GM12878 (cell line): Measurements from ENCODE around the gene NELL1. TPM values are rescaled to one million over a fixed set of nuclear protein-coding genes. Genes with fewer than 3 reads are reported as not detected.

Experiments
- ATAC-seq: fragments of 200-7000 bp; cut with Tn5 transposase; 3 replicates; pipeline ENCODE4 v1.9.1; 2020; ENCODE audit warnings: mild to moderate bottlenecking, moderate library complexity
- BruUV-seq: library from RNA; stranded (reverse); fragments of 400-500 nt; replicated peaks from 2 replicates; lab custom pipeline; 2021; lab: Mats Ljungman, UMichigan
- CTCF ChIA-PET: fragments of 300-600 bp; sonication (Branson Sonifier 250); formaldehyde crosslinking; extraction: SDS; loops from one replicate; lab custom pipeline; 2021; ENCODE audit warnings: inconsistent platforms; lab: Yijun Ruan, JAX
- POLR2A ChIA-PET: fragments of 350-600 bp; formaldehyde crosslinking; extraction: SDS; loops from one replicate; lab custom pipeline; 2021; ENCODE audit warnings: inconsistent platforms; lab: Charles Lee
- RAD21 ChIA-PET: fragments of 300-600 bp; sonication (Branson Sonifier 250); formaldehyde crosslinking; loops from one replicate; lab custom pipeline; 2023; ENCODE audit warnings: antibody characterized with exemption; ENCODE audit not compliant: unreplicated experiment; lab: Charles Lee
- SMC1A ChIA-PET: fragments of 300-600 bp; sonication (Branson Sonifier 250); formaldehyde crosslinking; loops from one replicate; lab custom pipeline; 2023; ENCODE audit not compliant: unreplicated experiment, uncharacterized antibody; lab: Charles Lee
- DNase-seq: peaks from one replicate; pipeline ENCODE4 v3.0.0-alpha.2; 2011; ENCODE audit warnings: low read depth, low spot score
- FAIRE-seq: peaks from 3 replicates; lab custom pipeline; 2011; peaks lifted over from hg19 to GRCh38; lab: Jason Lieb, UNC
- H2AFZ ChIP-seq: 2 replicates; pipeline ENCODE4 v1.6.0; 2011; ENCODE audit warnings: low read depth, low read length, control low read depth; ENCODE audit not compliant: control insufficient read depth
- H3K27ac ChIP-seq: 2 replicates; pipeline ENCODE4 v1.5.1; 2011; ENCODE audit warnings: control low read depth; ENCODE audit not compliant: control insufficient read depth, insufficient read depth
- H3K27me3 ChIP-seq, 2 experiments: replicated peaks in 1 of 2; 2 replicates each; pipeline versions ENCODE4 v1.6.0 to v1.6.1; 2011; ENCODE audit warnings: low read length in 1 of 2; ENCODE audit not compliant: control insufficient read depth in 2 of 2, insufficient read depth in 2 of 2
- H3K36me3 ChIP-seq, 2 experiments: 2 replicates each; pipeline ENCODE4 v1.5.1; 2011; ENCODE audit warnings: low read length in 1 of 2; ENCODE audit not compliant: control insufficient read depth in 2 of 2, insufficient read depth in 2 of 2
- H3K4me1 ChIP-seq: 2 replicates; pipeline ENCODE4 v1.6.1; 2011; ENCODE audit warnings: mild to moderate bottlenecking, low read length, moderate library complexity, mixed read lengths; ENCODE audit not compliant: control insufficient read depth, insufficient read depth
- H3K4me2 ChIP-seq: 2 replicates; pipeline ENCODE4 v1.6.0; 2011; ENCODE audit warnings: control low read depth; ENCODE audit not compliant: control insufficient read depth, insufficient read depth
- H3K4me3 ChIP-seq: fragments of 200-600 bp; sonication (generic); 2 replicates; pipeline ENCODE4 v1.5.1; 2016
- H3K79me2 ChIP-seq: 2 replicates; pipeline ENCODE4 v1.6.0; 2011; ENCODE audit warnings: low read length; ENCODE audit not compliant: control insufficient read depth, insufficient read depth
- H3K9ac ChIP-seq: 2 replicates; pipeline ENCODE4 v1.8.0; 2011; ENCODE audit warnings: low read length, control low read depth, mixed read lengths; ENCODE audit not compliant: control insufficient read depth, insufficient read depth
- H3K9me3 ChIP-seq: replicated peaks from 3 replicates; pipeline ENCODE4 v1.5.1; 2011; ENCODE audit warnings: mild to moderate bottlenecking, low read length; ENCODE audit not compliant: control insufficient read depth, insufficient read depth
- H4K20me1 ChIP-seq: 2 replicates; pipeline ENCODE4 v1.6.0; 2011; ENCODE audit not compliant: control insufficient read depth, insufficient read depth
- ATF2 ChIP-seq: IDR thresholded peaks from 2 replicates; pipeline ENCODE4 v1.6.1; 2012; ENCODE audit warnings: low read length, inconsistent platforms
- ATF3 ChIP-seq: IDR thresholded peaks from 2 replicates; pipeline ENCODE4 v1.6.1; 2011; ENCODE audit warnings: low read depth, mild to moderate bottlenecking, low read length, moderate library complexity, borderline replicate concordance; ENCODE audit errors: extremely low read depth
- BCL11A ChIP-seq: IDR thresholded peaks from 2 replicates; pipeline ENCODE4 v1.6.1; 2011; ENCODE audit warnings: low read depth, low read length
- ELK1 ChIP-seq: IDR thresholded peaks from 2 replicates; pipeline ENCODE4 v1.6.1; 2012; ENCODE audit warnings: low read depth, low read length, improper control_type of control experiment
- HCFC1 ChIP-seq: fragments of 150-350 bp; IDR thresholded peaks from 2 replicates; pipeline ENCODE4 v1.6.1; 2014; ENCODE audit warnings: low read length
- IRF4 ChIP-seq: IDR thresholded peaks from 2 replicates; pipeline ENCODE4 v1.6.1; 2011; ENCODE audit warnings: low read depth, low read length
- NR2C1 ChIP-seq: fragments of 450-650 bp; IDR thresholded peaks from 2 replicates; pipeline ENCODE4 v1.6.1; 2017; ENCODE audit warnings: antibody characterized with exemption, mild to moderate bottlenecking, moderate library complexity
- NRF1 ChIP-seq: conservative IDR thresholded peaks from 2 replicates; pipeline ENCODE4 v1.6.1; 2011; ENCODE audit warnings: mild to moderate bottlenecking, low read depth, low read length, improper control_type of control experiment
- PML ChIP-seq: IDR thresholded peaks from 2 replicates; pipeline ENCODE4 v1.6.1; 2012; ENCODE audit warnings: low read length, inconsistent platforms
- POLR2AphosphoS2 ChIP-seq: IDR thresholded peaks from 2 replicates; pipeline ENCODE4 v1.6.1; 2011; ENCODE audit warnings: low read depth, mild to moderate bottlenecking, low read length, improper control_type of control experiment, moderate library complexity
- WGBS: methylation state at CpG from one replicate; pipeline ENCODE4 v1.1.6; 2016; ENCODE audit warnings: low lambda C conversion rate; ENCODE audit not compliant: insufficient replicate concordance, insufficient coverage; ENCODE audit errors: missing lambda C conversion rate; 5-methylcytosine and 5-hydroxymethylcytosine counted together
- in situ Hi-C: fragments of 300-500 bp; cut with MboI; formaldehyde crosslinking; loops from 9 replicates; pipeline ENCODE4 v1.14.3; 2018; ENCODE audit warnings: mixed read lengths
- intact Hi-C: fragments of 100-400 bp; cut with micrococcal nuclease; formaldehyde crosslinking; loops from one replicate; pipeline ENCODE4 v1.14.2; 2022; ENCODE audit not compliant: unreplicated experiment
- polyA plus RNA-seq, 11 experiments: library from polyadenylated mRNA; depleted of rRNA in 4 of 11; unstranded in 6 of 11; stranded (reverse) in 5 of 11; fragments of >200 nt; fragmentation: Nextera tagmentation in 4 of 11; fragmentation: Illumina TruSeq in 1 of 11; extraction: Ambion mirVana in 4 of 11; extraction: Trizol in 1 of 11; gene quantifications; 1 replicate in 1 of 11; 2 replicates in 10 of 11; pipeline versions ENCODE4 v1.2.1 to v1.2.3, GENCODE V29; 2011 to 2016; ENCODE audit warnings: inconsistent platforms in 2 of 11, missing spikeins in 2 of 11, low read depth in 1 of 11
- total RNA-seq, 4 experiments: library from RNA; depleted of rRNA in 3 of 4; stranded (reverse); fragments of >200 nt in 3 of 4; fragmentation: Illumina TruSeq in 1 of 4; extraction: Trizol in 1 of 4; gene quantifications; 2 replicates each; pipeline versions ENCODE4 v1.2.1 to v1.2.3, GENCODE V29; 2013 to 2021
- TF ChIP-seq, protein P1 (sequence below): IDR thresholded peaks from 2 replicates; pipeline ENCODE4 v1.6.1; 2011; ENCODE audit warnings: low read depth, low read length, improper control_type of control experiment, borderline replicate concordance
- TF ChIP-seq, protein P2 (sequence below): IDR thresholded peaks from 2 replicates; pipeline ENCODE4 v1.6.1; 2012; ENCODE audit warnings: improper control_type of control experiment, low read depth, low read length; ENCODE audit not compliant: insufficient replicate concordance

Gene NELL1
- total and polyA plus RNA-seq, 10 of the 15 experiments (the other 5 are each of a cell fraction or from before 2014, with no cell fraction given): 0.02 to 0.12 TPM; not detected in 8

- POLR2A ChIA-PET: no interaction called here
- CTCF ChIA-PET: no interaction called here
- SMC1A ChIA-PET: no interaction called here
- no TSS peak for BruUV-seq
- TF ChIP-seq ATF3 (no peak), HCFC1 (no peak), IRF4 (no peak), BCL11A (no peak), NRF1 (no peak), NR2C1 (no peak), ATF2 (no peak), PML (no peak), POLR2AphosphoS2 (no peak), ELK1 (no peak)
- TF ChIP-seq, protein P1, sequence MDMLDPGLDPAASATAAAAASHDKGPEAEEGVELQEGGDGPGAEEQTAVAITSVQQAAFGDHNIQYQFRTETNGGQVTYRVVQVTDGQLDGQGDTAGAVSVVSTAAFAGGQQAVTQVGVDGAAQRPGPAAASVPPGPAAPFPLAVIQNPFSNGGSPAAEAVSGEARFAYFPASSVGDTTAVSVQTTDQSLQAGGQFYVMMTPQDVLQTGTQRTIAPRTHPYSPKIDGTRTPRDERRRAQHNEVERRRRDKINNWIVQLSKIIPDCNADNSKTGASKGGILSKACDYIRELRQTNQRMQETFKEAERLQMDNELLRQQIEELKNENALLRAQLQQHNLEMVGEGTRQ: no peak
- TF ChIP-seq, protein P2, sequence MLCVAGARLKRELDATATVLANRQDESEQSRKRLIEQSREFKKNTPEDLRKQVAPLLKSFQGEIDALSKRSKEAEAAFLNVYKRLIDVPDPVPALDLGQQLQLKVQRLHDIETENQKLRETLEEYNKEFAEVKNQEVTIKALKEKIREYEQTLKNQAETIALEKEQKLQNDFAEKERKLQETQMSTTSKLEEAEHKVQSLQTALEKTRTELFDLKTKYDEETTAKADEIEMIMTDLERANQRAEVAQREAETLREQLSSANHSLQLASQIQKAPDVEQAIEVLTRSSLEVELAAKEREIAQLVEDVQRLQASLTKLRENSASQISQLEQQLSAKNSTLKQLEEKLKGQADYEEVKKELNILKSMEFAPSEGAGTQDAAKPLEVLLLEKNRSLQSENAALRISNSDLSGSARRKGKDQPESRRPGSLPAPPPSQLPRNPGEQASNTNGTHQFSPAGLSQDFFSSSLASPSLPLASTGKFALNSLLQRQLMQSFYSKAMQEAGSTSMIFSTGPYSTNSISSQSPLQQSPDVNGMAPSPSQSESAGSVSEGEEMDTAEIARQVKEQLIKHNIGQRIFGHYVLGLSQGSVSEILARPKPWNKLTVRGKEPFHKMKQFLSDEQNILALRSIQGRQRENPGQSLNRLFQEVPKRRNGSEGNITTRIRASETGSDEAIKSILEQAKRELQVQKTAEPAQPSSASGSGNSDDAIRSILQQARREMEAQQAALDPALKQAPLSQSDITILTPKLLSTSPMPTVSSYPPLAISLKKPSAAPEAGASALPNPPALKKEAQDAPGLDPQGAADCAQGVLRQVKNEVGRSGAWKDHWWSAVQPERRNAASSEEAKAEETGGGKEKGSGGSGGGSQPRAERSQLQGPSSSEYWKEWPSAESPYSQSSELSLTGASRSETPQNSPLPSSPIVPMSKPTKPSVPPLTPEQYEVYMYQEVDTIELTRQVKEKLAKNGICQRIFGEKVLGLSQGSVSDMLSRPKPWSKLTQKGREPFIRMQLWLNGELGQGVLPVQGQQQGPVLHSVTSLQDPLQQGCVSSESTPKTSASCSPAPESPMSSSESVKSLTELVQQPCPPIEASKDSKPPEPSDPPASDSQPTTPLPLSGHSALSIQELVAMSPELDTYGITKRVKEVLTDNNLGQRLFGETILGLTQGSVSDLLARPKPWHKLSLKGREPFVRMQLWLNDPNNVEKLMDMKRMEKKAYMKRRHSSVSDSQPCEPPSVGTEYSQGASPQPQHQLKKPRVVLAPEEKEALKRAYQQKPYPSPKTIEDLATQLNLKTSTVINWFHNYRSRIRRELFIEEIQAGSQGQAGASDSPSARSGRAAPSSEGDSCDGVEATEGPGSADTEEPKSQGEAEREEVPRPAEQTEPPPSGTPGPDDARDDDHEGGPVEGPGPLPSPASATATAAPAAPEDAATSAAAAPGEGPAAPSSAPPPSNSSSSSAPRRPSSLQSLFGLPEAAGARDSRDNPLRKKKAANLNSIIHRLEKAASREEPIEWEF: no peak
- Histone ChIP-seq H2AFZ (no peak overlapping the region), H3K4me2 (no peak overlapping the region), H3K27me3 (no peaks in the 10 kb centered on the region), H3K79me2 (no peaks in the 10 kb centered on the region), H3K4me3 (no peak overlapping the region), H3K36me3 (no peaks in the 10 kb centered on the region), H4K20me1 (no peaks in the 10 kb centered on the region), H3K9me3 (no peaks in the 10 kb centered on the region), H3K4me1 (no peaks in the 10 kb centered on the region), H3K9ac (no peak overlapping the region), H3K27ac (no peak overlapping the region)
- DNase-seq (no peak), ATAC-seq (no peak), FAIRE-seq (no peak)
- intact Hi-C loops (no loop called here), in situ Hi-C loops (no loop called here)
- RAD21 ChIA-PET: no interaction called here
- WGBS: 39% methylated on average over 2 of the region's 2 CpGs
These were observed 396.6 kb downstream of the NELL1 start for GRCh38 chr11:21066030-21066429.
